H1 (cell line): ENCODE results near the gene RAB35. TPM values are rescaled to one million over a fixed set of nuclear protein-coding genes. Genes with fewer than 3 reads are reported as not detected.

ENCODE experiments used
- BACH1 ChIP-seq: IDR thresholded peaks from 2 replicates; pipeline ENCODE4 v1.6.1; 2012; ENCODE audit warnings: low read length, improper control_type of control experiment
- CBX5 ChIP-seq: fragments of 300-800, 300-1000 bp; sonication (generic); IDR thresholded peaks from 2 replicates; pipeline ENCODE4 v1.7.1; 2016; ENCODE audit warnings: antibody characterized with exemption, low read length, low read depth
- CEBPB ChIP-seq: IDR thresholded peaks from 2 replicates; pipeline ENCODE4 v1.6.1; 2012; ENCODE audit warnings: low read depth, low read length
- HDAC2 ChIP-seq, 2 experiments: fragments of 300-600 bp in 1 of 2; sonication (generic) in 1 of 2; IDR thresholded peaks; 2 replicates each; pipeline ENCODE4 v1.6.1; 2011 to 2012; ENCODE audit warnings: low read depth in 2 of 2, low read length in 2 of 2, mild to moderate bottlenecking in 2 of 2, moderate library complexity in 2 of 2, borderline replicate concordance in 1 of 2, inconsistent platforms in 1 of 2
- SIN3A ChIP-seq, 2 experiments: IDR thresholded peaks in 1 of 2; conservative IDR thresholded peaks in 1 of 2; 2 replicates each; pipeline ENCODE4 v1.6.1; 2011 to 2012; ENCODE audit warnings: low read length in 2 of 2, improper control_type of control experiment in 1 of 2, low read depth in 1 of 2, mild to moderate bottlenecking in 1 of 2
- SP4 ChIP-seq: IDR thresholded peaks from 2 replicates; pipeline ENCODE4 v1.6.1; 2012; ENCODE audit warnings: low read length, inconsistent platforms
- polyA plus RNA-seq, 7 experiments: library from polyadenylated mRNA; depleted of rRNA in 3 of 7; stranded (reverse) in 5 of 7; unstranded in 2 of 7; fragments of >200 nt in 5 of 7; fragments of 200-250 nt in 2 of 7; gene quantifications; 1 replicate in 5 of 7; 2 replicates in 1 of 7; 4 replicates in 1 of 7; pipeline versions ENCODE4 v1.2.1 to v1.2.3, GENCODE V29; 2011 to 2013; ENCODE audit warnings: missing spikeins in 2 of 7, mixed read lengths in 2 of 7
- total RNA-seq: library from RNA; stranded (reverse); fragmentation: NEBNext Ultra II Directional; extraction: Animal tissue kit (Norgen Biotek cat#: 25700); gene quantifications from 2 replicates; pipeline ENCODE4 v1.2.1, GENCODE V29; 2021

The RAB35 gene
- total and polyA plus RNA-seq, 2 of the 8 experiments (the other 6 are each of a cell fraction or from before 2014, with no cell fraction given): 33.4 to 39.0 TPM

GRCh38 chr12:120159509-120160237, 43.1 kb upstream of the RAB35 start (continued):
- TF ChIP-seq SIN3A (conservative IDR thresholded peaks at IDR 0.05 in 1 of 2, IDR thresholded peaks at IDR 0.05 in 1 of 2; ENCODE audit: low read depth in 1 of 2, low read length in 2 of 2) (no peak), CBX5 (no peak), BACH1 (no peak), SP4 (no peak), HDAC2 (IDR thresholded peaks at IDR 0.05; ENCODE audit: borderline replicate concordance in 1 of 2, low read depth in 2 of 2, low read length in 2 of 2) (no peak), CEBPB (no peak)
